NAMALWA (cell line): ENCODE data around the gene FAM234B.
A peak's percentile ranks its signal among the peaks of the same experiment; 100 is the strongest.

Source experiments
- DNase-seq: peaks from one replicate; pipeline ENCODE4 v3.0.0-alpha.2; 2015; ENCODE audit warnings: low spot score

The FAM234B gene

DNA sequence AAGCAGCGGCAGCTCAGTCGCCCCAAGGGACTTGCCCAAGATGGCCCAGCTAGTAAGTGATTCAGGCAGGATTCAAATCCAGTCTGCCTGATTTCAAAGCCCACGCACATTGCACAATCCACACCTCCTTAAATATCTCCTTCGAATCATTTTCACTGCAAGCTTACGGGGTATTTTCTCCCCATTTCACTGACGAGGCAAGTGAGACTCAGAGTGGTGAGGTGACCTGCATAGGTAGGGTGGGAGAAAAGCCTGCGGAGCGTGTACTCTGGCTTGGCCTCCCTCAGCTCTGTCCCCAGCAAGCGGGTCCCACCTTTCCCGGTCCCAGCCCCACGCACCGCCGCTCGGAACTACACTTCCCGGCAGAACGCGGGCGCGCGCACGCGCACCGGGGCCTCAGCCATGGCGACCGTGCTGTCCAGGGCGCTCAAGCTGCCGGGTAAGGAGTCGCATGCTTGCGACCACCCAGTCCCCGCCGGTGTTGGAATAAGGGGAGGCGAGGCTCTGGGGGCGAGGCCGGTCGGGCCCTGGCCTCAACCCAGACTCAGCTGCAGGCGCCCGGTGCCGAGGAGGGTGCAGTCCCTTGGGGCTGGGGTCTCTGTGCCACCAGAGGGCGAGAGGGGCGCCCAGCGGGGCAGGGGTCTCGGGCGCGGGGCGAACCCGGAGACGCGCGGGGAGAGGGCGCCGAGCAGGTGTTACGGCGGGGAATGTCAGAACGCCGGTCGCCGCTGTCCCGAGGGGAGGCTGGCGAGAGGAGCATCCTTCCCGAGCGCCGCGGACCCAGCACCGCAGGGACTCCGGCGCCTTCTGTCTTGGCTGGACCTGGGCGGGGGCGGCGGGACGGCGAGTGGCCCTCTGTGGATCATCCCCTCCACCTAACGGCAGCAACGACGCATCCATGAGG lies at the start of gene FAM234B:
TSS of gene FAM234B (plus strand) at position 380 of the 904 bp plus-strand sequence. CDS start at position 403, 23 bp downstream.
- peak; percentile 73 for DNase-seq

GRCh38 chr12:12995088-12995487 lies 49.1 kb upstream of the FAM234B start:
- DNase-seq, result no peak

DNA sequence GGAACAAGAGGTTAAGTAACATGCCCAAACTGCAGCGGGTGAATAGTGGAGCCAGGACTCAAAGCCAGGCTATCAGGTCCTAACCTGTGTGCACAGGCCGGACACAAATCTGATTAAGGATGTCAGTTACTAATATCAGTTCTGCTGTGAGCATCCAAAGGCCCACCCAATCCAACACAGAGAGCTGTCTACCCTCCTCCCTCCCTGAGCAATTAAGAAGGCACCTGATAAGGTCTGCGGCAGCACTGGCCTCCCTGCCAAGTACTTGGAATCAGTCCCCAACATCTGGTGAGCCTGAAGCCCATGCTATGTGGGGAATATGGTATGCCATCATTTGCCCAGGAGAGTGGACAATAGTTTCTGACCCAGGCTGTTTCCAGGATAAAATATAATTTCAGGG lies 48.0 kb upstream of the FAM234B start:
- DNase-seq, result no peak

DNA sequence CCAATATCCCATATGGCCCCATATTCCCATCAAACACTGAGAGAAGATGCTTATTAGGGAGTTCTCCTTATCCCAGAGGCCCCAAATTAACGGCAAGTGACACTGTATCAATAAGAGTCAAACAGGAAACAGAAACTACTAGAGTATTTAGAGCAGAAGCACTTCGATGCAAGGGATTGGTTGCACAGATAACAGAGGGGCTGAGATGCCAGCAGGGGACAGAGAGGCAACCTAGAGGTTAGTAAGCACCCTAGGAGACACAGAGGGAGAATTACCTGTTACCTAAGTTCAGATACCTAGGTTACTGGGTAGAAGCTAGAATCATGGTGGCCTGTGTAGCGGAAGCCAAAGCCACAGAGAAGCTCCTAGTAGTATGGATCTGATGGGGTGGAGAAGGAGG lies 47.0 kb upstream of the FAM234B start:
- DNase-seq, result no peak

DNA sequence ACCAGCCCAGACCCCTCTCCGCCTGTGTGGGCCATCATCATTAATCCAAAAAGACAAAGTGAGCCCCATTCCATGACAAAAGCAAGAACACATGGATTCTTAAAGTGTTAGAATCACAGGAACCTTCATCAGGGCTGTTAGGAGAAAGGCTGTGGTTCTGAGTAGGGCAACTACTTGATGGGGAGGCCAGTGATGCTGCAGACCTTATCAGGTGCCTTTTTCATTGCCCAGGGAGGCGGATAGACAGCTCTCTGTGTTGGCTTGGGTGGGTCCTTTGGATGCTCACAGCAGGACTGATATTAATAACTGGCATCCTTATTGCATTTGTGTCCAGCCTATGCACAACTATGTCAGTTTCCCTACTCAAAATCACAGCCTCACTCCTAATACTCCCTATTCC lies 46.4 kb upstream of the FAM234B start:
- no peak for DNase-seq

DNA sequence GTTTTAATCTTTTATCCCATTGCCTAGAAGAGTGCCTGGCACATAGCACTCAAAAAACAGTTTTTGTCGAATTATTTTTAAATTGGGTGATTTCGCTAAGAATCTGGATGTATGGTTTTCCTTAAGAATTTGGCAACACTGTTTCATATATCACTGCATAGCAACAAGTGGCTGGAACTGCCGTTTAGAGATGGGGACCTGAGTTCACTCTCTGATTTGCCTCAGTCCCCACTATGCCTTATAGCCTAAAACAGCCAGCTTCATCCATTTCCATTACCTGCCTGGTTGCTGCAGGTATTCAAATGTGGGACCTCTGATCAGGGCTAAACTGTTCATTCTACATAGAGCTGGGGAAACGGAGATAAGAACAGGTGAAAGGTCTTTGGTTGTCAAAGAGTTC lies 45.9 kb upstream of the FAM234B start:
- no peak for DNase-seq

DNA sequence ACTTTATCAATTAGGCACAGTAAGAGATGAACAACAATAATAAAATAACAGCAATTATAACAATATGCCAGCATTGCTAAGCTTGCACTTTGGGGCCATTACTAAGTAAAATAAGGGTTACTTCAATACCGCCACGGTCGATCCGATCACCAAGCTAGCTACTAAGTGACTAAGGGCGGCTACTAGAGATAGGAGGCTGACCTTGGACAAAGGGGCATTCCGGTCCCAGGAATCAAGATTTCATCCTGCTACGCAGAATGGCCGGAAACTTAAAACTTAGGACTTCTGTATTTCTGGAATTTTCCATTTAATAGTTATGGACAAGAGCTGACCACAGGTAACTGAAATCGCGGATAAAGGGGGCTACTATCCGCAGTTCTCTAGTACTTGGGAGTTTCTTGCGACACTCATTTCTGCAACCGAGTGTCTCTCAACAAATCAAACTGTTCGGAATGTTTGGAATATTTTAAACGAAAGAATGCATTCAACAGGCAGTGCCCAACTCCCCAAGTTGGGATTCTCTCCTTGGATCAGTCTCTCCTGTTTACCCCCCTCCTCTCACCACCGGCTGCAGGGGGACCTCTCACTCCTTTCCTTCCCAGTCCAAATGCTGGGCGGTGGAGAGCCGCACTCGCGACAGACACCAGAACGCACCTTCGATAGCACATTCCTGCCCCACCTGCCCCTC lies 44.8 kb upstream of the FAM234B start:
- DNase-seq, result no peak

- peak; percentile 83 for DNase-seq
Observed at GRCh38 chr12:12999959-13000615, 44.1 kb upstream of the FAM234B start, which contains the start of gene HEBP1. Gene HEBP1 (minus strand): TSS chr12:13000265. CDS start chr12:13000114, 151 bp downstream.

GRCh38 chr12:13000616-13000924 lies 43.6 kb upstream of the FAM234B start:
- no peak for DNase-seq

DNA sequence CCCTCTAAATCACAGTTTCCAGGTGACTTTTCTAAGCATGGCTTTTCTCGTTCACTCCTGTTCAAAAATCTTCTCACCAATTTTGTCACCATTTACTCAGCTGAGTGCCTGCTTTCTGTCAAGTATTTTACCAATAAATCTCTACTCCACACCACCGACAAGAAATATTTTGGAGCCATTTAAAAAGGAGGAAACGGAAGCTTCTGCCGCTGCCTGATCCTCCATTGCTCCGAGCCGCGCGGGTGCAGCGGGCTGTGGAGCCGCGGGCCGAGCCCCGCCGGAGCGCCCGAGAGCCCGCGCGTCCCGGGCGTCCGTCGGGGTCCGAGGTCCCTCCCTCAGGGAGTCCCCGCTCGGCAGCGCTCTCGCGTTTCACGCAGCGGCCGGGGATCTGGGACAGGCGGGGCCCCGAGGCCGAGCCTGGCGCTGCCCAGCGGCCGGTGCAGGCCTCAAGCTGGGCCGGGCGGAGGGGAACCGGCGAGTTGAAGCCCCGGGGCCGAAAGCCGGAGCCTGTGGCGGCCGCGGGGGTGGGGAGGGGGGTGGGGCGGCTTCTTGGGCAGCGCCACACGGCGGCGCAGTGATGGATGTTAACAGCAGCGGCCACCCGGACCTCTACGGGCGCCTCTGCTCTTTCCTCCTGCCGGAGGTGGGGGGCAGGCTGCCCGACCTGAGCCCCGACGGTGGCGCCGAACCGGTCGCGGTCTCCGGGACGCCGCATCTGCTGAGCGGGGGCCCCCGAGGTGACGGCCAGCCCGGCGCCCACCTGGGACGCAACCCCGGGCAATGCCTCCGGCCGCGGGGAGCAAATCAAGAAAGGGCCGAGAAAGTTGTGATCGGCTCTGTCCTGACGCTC lies 43.0 kb upstream of the FAM234B start:
- peak; percentile 67 for DNase-seq

DNA sequence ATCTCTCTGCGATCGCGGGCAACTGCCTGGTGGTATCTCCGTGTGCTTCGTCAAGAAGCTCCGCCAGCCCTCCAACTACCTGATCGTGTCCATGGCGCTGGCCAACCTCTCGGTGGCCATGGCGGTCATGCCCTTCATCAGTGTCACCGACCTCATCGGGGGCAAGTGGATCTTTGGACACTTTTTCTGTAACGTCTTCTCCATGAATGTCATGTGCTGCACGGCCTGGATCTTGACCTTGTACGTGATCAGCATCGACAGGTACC lies 42.5 kb upstream of the FAM234B start:
- no peak for DNase-seq

DNA sequence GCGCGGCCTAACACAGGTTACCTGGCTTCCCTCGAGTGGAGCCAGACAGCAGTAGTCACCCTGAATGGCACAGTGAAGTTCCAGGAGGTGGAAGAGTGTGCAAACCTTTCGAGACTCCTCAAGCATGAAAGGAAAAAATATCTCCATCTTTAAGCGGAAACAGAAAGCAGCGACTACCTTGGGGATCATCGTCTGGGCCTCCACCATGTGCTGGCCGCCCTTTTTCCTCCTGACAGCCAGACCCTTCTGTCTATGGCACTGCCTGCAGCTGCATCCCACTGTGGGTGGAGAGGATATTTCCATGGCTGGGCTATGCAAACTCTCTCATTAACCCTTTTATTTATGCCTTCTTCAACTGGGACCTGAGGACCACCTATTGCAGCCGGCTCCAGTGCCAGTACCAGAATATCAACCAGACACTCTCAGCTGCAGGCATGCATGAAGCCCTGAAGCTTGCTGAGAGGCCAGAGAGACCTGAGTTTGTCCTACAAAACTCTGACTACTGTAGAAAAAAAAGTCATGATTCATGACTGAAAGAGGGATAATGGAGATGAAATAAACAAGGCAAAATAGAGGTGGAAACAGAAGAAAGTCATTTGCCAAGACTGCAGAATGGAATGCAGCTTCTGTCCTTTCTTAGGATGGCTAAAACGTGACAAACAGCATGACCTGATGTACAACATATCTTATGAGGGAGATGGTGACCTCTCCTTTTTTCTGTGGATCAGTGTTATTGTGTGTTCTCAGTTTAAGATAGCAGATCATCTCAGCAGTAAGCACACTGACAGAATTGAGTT lies 41.7 kb upstream of the FAM234B start:
- no peak for DNase-seq

DNA sequence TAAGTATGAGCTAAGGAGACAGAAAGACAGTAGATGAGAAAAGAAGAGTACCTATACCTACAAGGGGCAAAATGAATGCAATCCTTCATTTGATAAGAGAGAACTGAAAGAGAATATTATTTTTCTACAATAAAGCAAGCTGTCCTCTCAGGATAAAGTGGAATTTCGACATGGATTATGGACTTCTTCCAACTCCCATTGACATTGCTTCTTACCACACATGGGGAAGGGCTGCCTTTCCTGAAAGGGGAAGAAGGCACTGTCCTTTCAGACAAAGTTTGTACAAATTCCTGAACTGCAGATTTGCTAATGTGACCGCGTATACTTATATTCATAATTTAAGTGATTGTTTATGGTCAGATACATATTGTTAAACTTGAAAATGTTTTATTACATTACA lies 39.8 kb upstream of the FAM234B start:
- no peak for DNase-seq

GRCh38 chr12:13004986-13005385 lies 39.2 kb upstream of the FAM234B start:
- DNase-seq, result no peak

DNA sequence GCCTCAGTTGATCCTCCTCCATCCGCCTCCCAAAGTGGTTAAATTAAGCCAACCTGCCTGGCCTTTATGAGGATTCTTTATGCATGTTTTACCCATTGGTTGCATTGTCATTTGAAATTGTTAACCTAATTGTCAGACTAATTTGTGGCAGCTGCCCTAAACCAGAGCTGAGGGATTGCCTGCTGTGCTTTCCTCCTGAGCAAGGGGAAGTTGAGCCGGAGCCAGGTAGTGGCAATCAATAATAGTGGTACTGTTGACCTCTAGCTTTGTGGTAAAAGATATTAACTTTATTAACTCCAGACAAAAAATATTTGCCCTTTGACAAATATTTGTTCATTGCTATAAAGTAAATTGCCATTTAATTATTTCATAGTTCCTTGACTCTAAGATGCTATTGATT lies 38.5 kb upstream of the FAM234B start:
- no peak for DNase-seq

DNA sequence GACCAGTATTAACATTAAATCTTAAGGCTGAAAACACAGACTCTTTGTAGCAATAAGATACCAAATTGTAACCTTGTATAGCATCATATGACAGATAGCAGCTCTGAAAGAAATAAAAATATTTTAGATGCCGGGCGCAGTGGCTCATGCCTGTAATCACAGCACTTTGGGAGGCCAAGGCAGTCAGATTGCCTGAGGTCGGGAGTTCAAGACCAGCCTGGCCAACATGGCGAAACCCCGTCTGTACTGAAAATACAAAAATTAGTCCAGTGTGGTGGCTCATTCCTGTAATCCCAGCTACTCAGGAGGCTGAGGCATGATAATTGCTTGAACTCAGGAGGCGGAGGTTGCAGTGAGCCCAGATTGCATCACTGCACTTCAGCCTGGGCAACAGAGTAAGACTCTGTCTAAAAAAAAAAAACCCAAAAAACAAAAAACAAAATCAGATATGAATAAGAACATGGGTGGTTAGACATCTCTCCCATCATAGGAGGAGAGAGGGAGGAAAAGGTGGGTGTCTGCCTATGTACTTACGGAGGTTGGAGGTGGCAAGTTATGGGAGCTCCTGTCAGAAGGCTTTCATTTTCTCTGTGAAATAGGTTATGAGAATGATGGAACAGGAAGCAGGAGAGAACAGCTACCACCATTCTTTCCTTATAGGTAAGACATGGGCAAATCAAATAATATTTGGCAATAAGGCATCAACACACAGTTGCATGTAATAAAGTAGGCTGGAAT lies 36.5 kb upstream of the FAM234B start:
- DNase-seq, result no peak

GRCh38 chr12:13008741-13009380 lies 35.3 kb upstream of the FAM234B start:
- no peak for DNase-seq

GRCh38 chr12:13011098-13011497 lies 33.1 kb upstream of the FAM234B start:
- DNase-seq, result no peak

- no peak for DNase-seq
Observed at GRCh38 chr12:13022851-13023271, 21.3 kb upstream of the FAM234B start.
